NCI-H1694 (cell line): ENCODE results near the gene SPAM1.
"Not testable (repeated sequence)": the region's sequence is repeated elsewhere in the genome, so short reads cannot be mapped to it uniquely, and the experiment has no call there.

Source experiments
- DNase-seq: peaks from one replicate; lab custom pipeline; 2025; lab: John Stamatoyannopoulos, UW

SPAM1 gene, protein sequence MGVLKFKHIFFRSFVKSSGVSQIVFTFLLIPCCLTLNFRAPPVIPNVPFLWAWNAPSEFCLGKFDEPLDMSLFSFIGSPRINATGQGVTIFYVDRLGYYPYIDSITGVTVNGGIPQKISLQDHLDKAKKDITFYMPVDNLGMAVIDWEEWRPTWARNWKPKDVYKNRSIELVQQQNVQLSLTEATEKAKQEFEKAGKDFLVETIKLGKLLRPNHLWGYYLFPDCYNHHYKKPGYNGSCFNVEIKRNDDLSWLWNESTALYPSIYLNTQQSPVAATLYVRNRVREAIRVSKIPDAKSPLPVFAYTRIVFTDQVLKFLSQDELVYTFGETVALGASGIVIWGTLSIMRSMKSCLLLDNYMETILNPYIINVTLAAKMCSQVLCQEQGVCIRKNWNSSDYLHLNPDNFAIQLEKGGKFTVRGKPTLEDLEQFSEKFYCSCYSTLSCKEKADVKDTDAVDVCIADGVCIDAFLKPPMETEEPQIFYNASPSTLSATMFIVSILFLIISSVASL

DNA sequence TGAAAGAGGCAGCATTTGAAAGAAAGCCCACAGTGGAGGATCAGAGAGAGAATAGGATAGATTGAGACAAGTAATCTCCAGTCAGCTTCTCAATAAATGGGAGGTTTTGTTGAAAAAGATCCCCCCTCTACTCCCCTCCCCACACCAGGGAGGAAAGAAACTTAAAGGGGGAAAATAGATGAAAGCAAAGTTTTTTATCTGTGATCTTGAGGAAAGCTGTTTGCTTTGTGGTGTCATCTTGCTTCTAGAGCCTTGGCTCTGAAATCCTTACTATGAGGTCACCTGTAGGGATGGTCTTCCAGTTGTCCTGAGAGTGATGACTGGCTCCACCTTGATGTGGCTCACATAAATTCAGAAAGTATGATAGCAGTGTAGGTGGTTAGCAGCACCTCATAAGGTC, at the start of gene SPAM1:
Gene SPAM1, plus strand, starts transcription at position 301 of the 400 bp plus-strand sequence. CDS start 28,330 bp downstream, outside the sequence.
- no peak for DNase-seq

DNA sequence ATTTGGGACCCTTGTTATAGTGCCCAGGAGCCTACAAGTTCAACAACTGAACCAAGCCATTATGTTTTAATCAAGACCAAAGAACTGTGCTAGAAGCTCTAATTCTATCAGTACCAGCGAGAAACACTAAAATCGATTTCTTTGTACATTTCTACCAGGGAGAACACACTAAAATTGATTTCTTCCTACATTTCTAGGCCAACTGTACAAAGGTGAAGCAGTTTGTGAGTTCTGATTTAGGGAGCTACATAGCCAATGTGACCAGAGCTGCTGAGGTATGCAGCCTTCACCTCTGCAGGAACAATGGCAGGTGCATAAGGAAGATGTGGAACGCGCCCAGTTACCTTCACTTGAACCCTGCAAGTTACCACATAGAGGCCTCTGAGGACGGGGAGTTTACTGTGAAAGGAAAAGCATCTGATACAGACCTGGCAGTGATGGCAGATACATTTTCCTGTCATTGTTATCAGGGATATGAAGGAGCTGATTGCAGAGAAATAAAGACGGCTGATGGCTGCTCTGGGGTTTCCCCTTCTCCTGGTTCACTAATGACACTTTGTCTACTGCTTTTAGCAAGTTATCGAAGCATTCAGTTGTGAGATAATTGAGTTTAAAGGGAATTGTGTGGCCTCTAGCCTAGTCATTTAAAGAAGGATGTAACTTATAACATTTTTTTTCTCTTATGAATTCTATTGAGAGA, 48.3 kb upstream of the SPAM1 start:
- DNase-seq = no peak

DNA sequence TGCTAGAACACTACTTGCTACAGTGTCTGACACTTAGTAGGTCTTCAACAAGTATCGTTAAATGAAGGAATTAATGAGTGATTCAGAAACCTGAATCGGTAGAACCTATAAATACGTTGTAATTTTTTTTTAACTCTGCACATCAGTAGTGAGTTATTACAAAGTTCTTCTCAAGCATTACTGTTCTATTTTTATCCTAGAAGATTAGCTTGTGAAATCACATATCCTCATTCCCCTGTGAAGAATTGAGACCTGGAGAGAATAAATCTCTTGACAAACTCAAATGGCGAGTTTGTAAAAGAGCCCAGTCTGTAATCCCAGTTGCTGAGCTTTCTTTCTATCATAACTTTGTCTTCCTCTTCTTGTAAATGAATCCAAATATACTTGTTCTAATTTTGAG, 45.4 kb upstream of the SPAM1 start:
- DNase-seq = no peak

DNA sequence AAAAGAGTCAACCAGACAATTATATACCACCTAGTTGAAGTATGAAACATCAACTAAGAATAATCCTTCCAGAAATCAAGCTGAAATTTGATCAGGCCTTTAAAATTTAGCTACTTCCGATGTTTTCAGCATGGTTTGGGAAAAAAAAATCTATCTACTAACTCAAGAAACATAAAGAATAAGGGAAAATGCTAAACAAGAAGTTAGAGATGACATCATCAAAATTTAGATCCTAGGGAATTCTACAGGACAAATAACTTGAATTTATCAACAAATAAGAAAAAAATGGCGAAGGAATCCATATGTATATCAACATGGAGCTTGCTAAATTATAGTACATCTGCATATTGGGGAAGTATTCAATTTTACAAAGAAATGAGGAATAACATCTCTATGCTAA, 43.7 kb upstream of the SPAM1 start:
- no peak for DNase-seq

DNA sequence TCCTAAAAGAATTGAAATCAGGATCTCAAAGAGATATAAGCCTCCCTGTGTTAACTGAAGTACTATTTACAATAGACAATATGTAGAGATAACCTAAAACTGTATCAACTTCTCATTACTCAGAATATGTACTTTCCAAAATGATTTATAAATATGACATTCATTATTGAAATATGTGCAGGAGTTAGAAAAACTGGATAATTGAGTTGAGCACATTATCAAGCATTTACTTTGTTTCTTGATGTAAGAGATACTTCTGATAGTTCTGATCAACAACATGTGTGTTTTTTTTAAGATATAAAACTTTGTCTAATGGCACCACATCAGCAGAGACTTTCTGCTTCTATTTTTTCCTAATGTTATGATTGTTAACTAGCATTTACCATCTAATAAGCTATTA, 41.9 kb upstream of the SPAM1 start:
- no peak for DNase-seq

DNA sequence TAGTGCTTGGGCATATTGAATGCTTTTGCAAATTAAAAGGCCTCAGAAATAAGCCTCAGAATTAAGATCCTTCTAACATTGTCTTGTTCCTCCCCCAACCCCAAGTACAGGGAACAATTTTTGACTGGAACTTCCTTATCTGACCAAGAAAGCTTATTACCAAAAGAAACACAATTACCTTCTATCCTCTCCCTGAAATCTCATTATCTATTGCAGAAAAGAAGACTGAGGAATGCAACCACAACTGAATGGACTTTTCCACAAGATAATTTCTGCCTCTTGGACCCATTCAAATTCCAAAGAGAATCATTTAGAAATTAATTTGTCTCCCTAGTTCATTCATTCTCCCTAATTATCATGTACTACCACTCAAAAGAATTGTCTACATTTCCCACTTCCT, 36.8 kb upstream of the SPAM1 start:
- no peak for DNase-seq

DNA sequence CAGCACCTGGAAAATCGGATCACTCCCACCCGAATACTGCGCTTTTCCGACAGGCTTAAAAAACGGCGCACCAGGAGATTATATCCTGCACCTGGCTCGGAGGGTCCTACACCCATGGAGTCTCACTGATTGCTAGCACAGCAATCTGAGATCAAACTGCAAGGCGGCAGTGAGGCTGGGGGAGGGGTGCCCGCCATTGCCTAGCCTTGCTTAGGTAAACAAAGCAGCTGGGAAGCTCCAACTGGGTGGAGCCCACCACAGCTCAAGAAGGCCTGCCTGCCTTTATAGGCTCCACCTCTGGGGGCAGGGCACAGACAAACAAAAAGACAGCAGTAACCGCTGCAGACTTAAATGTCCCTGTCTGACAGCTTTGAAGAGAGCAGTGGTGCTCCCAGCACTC, 30.3 kb upstream of the SPAM1 start:
- not testable (repeated sequence) for DNase-seq

DNA sequence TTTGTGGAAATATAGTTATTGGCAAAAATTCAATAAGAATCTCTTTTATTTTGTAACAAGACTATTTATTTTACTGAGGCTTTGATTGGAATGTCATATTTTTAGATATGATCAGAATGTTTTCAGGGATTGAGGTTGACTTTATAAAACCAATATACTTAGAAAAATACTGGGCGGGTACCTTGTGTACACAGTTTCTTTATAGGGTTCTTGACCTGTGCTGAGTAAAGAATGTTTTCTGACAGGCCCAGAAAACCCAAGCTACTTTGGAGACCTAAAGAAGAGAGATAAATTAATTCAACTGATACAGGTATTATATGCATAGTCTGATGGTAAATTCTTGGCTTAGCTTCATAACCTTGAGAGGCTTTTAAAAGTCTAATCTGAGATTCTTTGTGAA, 23.9 kb upstream of the SPAM1 start:
- no peak for DNase-seq

DNA sequence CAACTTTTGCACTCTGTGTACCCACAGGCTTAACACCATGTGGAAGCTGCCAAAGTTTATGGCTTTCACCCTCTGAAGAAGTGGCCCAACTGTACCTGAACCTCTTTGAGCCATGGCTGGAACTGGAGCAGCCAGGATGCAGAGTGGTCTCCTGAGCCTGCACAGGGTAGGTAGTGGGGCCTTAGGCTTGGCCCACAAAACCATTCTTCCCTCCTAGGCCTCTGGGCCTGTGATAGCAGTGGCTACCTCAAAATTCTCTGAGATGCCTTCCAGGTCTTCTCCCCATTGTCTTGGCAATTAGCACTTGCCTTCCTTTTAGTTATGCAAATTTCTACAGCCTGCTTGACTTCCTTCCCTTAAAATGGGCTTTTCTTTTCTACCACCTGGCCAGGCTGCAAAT, 19.3 kb upstream of the SPAM1 start:
- no peak for DNase-seq

DNA sequence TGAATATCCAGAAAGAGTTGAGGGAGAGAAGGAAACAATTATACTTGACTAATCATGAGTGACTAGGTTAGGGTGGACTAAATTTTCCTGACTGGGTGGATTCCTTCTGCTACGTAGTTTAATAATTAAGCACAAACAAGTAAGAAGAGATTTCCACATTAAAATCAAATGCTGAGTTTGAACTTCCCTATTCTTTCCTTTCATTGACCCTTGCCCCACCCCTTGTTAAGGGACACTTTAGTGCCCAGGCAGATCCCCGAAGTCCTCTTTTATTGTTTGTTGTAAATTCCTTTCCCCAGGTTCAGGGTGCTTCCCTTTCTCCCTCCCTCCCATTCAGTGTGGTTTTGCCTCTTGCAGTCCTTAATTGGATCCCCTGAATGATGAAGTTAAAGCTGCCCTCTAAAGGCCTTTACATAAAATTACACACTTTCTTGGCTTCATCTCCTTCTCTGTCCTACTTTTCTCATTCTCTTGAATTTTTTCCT, 8.8 kb upstream of the SPAM1 start:
- peak; percentile 32 for DNase-seq

DNA sequence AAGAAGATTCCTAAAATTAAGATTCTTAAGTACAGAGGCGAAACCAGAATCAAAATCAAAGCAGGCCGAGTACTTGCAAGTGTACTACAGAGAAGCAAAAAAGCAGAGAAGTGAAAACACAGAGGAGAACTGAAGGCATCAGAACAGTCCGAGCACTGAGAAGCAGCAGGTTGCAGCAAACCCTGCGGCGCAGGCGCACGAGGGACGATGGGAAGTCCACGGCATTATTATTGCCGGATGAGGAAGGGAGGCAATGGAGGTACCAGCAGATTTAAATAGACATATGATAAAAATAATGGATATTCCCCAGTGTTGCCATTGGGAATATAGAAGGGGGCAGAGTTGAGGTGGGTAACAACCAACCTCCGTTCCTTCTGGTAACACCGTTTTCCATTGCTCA, 7.2 kb upstream of the SPAM1 start:
- DNase-seq = no peak

DNA sequence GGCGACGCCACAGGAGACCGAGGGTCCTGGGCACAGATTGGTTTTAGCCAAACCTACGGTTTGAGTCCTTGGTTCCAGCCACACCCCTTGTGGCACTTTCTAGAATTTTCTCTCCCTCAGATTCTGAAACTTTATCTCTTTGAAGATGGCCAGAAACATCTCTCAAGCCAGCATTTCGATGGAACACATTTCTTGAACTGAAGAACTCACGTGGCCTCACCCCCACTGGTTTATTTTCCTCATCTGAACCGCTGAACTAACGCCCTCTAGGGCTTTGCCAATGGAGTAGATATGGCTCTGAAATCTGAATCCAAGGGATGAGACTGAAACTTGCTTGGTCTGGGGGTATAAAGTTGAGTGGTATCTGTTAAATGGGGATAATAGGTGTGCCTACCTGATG, 6.7 kb upstream of the SPAM1 start:
- no peak for DNase-seq

DNA sequence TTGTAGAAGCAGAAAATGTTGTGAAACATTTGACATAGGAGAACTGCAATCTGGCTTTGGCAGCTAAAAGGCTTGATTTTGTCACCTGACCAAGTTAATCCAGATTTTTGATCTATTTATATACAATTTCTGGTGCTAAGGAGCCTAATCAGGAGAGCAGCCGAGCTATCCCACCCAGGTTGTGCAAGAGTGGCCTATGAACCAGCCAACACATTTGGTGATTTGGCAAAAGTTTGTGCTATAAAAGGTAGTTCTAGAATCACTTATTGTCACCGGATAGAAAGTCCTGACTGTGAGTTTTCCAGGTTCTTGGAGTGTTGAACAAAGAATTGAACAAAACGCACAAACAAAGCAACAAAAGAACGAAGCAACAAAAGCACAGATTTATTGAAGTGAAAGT, 1.4 kb upstream of the SPAM1 start:
- no peak for DNase-seq

DNA sequence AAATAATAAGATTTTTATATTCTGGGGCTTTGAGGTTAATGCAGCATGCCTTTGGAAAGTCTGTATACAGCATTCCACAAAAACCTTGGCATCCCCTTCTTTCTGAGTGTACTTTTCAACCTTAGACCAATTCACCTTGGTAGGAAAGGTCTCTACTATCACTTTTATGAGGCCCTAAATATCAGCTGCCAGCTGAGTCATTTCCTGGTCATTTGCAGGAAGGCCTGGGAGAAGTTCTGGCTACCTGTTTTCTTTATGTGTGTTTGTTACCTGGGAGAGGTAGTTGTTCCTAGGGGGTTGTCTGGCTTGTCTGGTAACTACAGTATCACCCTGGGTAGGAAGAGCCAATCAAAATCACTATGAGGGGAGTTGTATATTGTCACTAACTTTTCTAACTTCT, 4.1 kb downstream of the SPAM1 start:
- DNase-seq = no peak

DNA sequence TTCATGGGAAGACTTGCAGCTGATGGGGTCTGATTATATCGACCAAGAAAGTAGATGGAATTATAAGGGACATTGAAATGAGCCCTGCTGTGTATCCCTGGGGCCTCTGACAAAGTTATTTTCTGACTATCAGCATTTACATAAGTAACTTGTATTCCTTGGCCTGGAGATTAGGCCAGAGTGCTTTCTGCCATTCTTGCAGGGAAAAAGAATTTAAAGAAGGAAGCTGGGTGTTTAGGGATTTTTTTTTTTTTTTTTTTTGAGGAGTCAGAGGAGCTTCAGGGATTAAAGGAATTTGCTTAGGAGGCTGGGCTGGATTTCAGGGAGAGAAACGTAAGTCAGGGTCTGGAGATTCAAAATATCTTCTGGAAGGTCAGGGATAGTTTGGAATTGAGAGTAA, 4.6 kb downstream of the SPAM1 start:
- DNase-seq = no peak

DNA sequence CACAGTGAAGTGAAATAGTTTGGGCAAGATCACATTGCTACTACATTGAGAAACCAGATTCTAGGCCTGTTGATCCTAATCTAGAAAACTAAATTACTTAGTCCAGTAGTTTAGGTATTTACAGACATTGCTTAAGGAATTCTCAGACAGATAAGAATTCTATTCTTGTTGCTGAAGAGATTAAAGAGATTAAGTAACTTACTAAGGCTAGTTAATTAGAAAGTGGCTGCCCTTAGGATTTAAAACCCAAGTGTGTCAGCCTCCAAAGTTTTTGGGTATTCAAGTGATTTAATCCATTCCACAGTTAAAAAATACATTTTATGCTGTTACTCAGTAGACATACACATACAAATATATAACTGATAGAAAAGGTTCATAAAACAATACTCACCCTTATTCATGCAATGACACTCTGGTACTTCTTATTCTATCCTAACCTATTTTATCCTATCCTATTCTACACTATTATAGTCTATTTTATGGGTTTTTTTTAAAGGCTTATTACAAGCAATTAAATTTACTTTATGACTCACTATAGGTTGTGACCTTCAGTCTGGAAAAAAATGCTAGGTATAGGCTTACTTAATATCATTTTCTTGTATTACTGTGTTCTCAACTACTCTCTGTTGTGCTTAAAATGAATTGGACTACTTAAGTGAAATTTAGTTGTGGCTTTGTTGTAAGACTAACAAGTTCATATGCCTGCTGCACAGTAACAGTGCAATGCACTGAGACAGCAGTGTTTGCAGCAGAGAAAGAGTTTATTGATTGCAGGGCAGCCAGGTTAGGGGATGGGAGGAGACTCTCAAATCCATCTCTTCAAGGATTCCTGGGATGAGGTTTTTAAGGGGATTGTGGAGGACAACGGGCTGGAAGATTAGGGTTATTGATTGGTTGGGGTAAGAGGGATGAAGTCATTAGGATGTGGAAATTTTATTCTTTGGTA, 10.7 kb downstream of the SPAM1 start:
- DNase-seq = no peak

DNA sequence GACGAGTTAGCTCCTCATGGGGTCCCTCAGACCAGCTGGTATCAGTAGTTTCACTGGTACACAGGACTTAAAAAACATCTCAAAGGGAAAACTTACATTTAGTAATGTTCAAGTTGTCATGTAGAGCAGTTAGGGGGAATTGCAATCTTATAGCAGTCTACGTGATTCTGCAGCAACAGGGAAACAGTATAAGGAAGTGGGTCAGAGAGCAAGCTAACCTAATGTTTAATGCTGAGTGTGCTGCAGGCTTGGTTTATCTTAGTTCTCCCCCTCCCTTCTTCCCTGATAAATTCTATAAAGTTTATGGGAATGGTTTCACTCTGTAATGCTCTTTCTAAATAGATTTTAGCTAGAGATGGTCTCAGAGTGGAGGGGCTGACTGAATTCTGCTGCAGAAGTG, 11.3 kb downstream of the SPAM1 start:
- DNase-seq = no peak

DNA sequence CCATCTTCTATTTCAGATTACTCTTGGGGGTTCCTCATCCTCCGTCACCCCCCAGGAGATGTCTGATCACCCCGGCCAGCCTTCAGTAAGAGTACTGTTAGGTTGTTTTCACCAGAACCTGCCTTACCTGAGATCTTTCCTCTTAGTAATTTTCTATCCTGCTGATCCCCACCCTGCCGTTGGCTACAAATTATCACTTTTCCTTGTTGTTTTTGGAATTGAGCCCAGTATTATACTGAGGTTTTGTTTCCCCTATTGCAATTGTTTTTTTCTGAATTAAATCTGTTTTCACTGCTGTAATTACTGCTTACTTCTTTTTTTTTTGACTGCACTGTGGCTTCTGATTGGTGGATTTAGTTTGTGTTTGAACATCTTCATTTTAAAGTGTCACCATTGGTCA, 14.7 kb downstream of the SPAM1 start:
- DNase-seq = no peak

DNA sequence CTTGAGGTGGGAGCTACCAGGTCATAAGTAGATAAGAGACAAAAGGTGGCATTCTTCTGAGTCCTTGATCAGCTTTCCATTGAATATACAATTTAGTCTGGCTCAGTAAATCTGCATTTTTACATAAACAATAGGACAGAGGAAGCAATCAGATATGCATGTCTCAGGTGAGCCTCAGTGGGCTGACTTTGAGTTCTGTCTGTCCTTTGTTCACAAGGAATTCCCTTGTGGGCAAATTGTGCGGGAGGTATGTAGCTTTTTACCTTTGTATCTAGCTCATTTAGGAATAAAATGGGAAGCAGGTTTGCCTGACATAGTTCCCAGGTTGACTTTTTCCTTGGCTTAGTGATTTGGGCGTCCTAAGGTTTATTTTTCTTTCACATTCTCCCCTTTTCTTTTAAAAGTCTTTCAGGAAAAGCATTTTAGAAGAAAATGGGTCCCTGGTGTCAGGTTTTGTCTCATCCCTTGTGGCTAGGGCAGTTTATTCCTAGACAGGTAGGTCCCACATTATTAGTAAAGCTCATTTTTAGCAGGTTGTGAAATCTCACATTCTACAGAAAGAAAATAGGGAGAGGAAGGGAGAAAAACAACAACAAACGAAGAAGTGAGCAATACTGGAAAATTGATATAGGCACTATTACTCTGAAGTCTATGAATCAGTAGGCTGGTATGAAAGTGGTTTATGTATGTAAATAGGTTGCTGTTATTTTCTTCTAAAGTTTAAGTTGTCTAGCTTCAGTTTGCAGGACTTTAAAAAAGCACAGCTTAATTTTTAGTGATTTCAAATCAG, 16.5 kb downstream of the SPAM1 start:
- DNase-seq = no peak

DNA sequence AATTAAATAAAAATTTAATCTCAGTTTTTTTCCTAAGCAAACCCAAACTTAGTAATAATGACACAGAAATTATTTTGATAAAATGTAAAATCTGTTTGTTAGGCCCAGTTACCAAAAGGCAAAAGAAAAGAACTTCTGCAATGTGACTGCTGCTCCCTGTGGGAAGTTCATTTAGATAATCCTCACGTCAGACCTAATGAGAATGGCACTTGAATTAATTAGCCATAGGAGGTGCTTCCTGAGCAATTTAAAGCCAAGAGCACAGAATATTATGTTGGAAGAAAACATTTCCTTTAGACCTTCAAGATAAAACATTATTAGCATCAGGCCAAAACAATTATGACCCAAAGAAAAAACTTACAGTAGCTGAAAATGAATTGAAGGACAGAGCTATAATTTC, 19.4 kb downstream of the SPAM1 start:
- DNase-seq = no peak

DNA sequence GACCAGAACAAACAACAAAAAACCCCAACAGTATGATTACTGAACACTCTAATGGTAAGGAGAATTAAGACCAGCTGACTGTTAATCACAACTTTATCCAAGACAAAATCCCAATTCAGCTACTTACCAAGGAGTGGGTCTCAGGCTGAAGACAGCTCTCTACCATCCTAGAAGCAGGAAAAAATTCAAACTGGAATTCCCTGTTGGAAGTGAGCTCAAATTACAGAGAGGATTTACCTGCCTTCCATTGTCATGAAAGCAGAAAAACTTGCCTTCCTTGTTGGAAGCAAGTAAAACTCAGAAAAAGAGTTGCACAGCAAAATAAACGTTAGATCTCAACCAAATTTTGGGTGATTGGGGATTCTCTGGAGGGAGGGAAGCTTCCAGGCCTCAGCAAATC, 20.9 kb downstream of the SPAM1 start:
- no peak for DNase-seq
